PC-3 (cell line): Measurements from ENCODE around the gene GNAI2. TPM values are rescaled to one million over a fixed set of nuclear protein-coding genes. Genes with fewer than 3 reads are reported as not detected.
"Not testable (repeated sequence)": the region's sequence is repeated elsewhere in the genome, so short reads cannot be mapped to it uniquely, and the experiment has no call there.

Experiments
- ATAC-seq: fragments of 200-7000 bp; cut with Tn5 transposase; 2 replicates; pipeline ENCODE4 v1.9.1; 2020; ENCODE audit warnings: mild to moderate bottlenecking, moderate library complexity
- BruUV-seq: library from RNA; stranded (reverse); fragments of 400-500 nt; replicated peaks from 2 replicates; lab custom pipeline; 2021; lab: Mats Ljungman, UMichigan
- CTCF ChIA-PET: fragments of 300-600 bp; sonication (Branson Sonifier 250); formaldehyde crosslinking; loops from one replicate; lab custom pipeline; 2022; ENCODE audit warnings: antibody characterized with exemption; lab: Charles Lee
- POLR2A ChIA-PET: fragments of 300-600 bp; sonication (Branson Sonifier 250); formaldehyde crosslinking; loops from one replicate; lab custom pipeline; 2022; ENCODE audit warnings: antibody characterized with exemption; ENCODE audit not compliant: unreplicated experiment; lab: Charles Lee
- DNase-seq: peaks from one replicate; pipeline ENCODE4 v3.0.0-alpha.2; 2015
- H2AFZ ChIP-seq: fragments of 300-600 bp; sonication (generic); 2 replicates; pipeline ENCODE4 v1.6.0; 2016; ENCODE audit warnings: antibody characterized with exemption, low read length
- H3F3A ChIP-seq: fragments of 300-600 bp; sonication (generic); one replicate; pipeline ENCODE4 v1.6.0; 2017; ENCODE audit warnings: antibody characterized with exemption, low read length, control low read depth, mild to moderate bottlenecking; ENCODE audit not compliant: unreplicated experiment
- H3K27ac ChIP-seq: fragments of 300-600 bp; sonication (generic); 2 replicates; pipeline ENCODE4 v1.5.1; 2016; ENCODE audit warnings: mild to moderate bottlenecking, low read length
- H3K27me3 ChIP-seq: fragments of 300-600 bp; sonication (generic); 2 replicates; pipeline ENCODE4 v1.6.1; 2016; ENCODE audit warnings: low read length, mixed read lengths
- H3K36me3 ChIP-seq: fragments of 300-600 bp; sonication (generic); 2 replicates; pipeline ENCODE4 v1.6.1; 2016; ENCODE audit warnings: low read depth, mixed run types, low read length, mixed read lengths
- H3K4me1 ChIP-seq: fragments of 300-600 bp; sonication (generic); 2 replicates; pipeline ENCODE4 v1.5.1; 2016; ENCODE audit warnings: low read length; ENCODE audit not compliant: insufficient read depth
- H3K4me2 ChIP-seq: fragments of 300-600 bp; sonication (generic); 2 replicates; pipeline ENCODE4 v1.6.0; 2016; ENCODE audit warnings: low read length
- H3K4me3 ChIP-seq: fragments of 300-600 bp; sonication (generic); 2 replicates; pipeline ENCODE4 v1.5.1; 2016; ENCODE audit warnings: mild to moderate bottlenecking, low read length, mixed read lengths
- H3K79me2 ChIP-seq: fragments of 300-600 bp; sonication (generic); 2 replicates; pipeline ENCODE4 v1.6.1; 2017; ENCODE audit warnings: low read length, mixed read lengths
- H3K9ac ChIP-seq: fragments of 300-600 bp; sonication (generic); 2 replicates; pipeline ENCODE4 v1.6.0; 2016; ENCODE audit warnings: mild to moderate bottlenecking, low read length
- H3K9me2 ChIP-seq: fragments of 300-600 bp; sonication (generic); replicated peaks from 2 replicates; pipeline ENCODE4 v1.6.1; 2016; ENCODE audit warnings: mixed run types, low read length, mixed read lengths
- H3K9me3 ChIP-seq: fragments of 300-600 bp; sonication (generic); 2 replicates; pipeline ENCODE4 v1.6.1; 2016; ENCODE audit warnings: low read length, mixed read lengths
- H4K20me1 ChIP-seq: fragments of 300-600 bp; sonication (generic); 2 replicates; pipeline ENCODE4 v1.6.1; 2016; ENCODE audit warnings: low read length, mixed read lengths
- EZH2 ChIP-seq: fragments of 300-600 bp; sonication (generic); IDR thresholded peaks from one replicate; pipeline ENCODE4 v1.6.1; 2017; ENCODE audit warnings: antibody characterized with exemption, mild to moderate bottlenecking, low read length; ENCODE audit not compliant: unreplicated experiment
- EZH2phosphoT487 ChIP-seq: fragments of 300-600 bp; sonication (generic); IDR thresholded peaks from 2 replicates; pipeline ENCODE4 v1.6.1; 2018; ENCODE audit warnings: mild to moderate bottlenecking, antibody characterized with exemption, low read length, borderline replicate concordance
- intact Hi-C: fragments of 100-400 bp; cut with micrococcal nuclease; formaldehyde crosslinking; loops from 2 replicates; pipeline ENCODE4 v1.9.0; 2023
- total RNA-seq: library from RNA; depleted of rRNA; stranded (reverse); fragments of >200 nt; gene quantifications from 2 replicates; pipeline ENCODE4 v1.2.3, GENCODE V29; 2014
- TF ChIP-seq, protein P1 (sequence below): fragments of 300-600 bp; sonication (generic); conservative IDR thresholded peaks from 2 replicates; pipeline ENCODE4 v1.5.1; 2017; ENCODE audit warnings: antibody characterized with exemption, low read depth, mild to moderate bottlenecking, low read length

The GNAI2 gene
- total RNA-seq, 1 experiment from 2014 or later: 221 TPM

DNA sequence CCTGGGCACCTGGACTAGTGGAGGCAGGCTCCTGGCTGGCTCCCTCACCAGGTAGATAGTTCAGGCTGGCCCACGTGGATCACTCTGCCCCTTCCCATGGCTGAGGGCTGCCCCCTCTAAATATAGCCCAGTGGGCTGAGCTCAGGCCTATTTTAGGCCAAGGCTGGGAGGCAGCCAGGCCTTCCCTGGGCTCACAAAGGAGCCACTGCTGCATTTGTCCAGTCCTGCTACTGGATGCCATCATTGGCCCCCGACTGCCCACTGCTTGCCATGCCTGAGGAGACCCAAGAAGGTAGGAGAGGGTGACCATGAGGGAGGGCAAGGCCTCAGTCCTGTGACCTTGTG, 42.8 kb downstream of the GNAI2 start, which contains the start of gene LSMEM2:
Gene LSMEM2 (plus strand): TSS at position 208 of the 345 bp plus-strand sequence. CDS start 27 bp downstream, at position 235.
- Histone ChIP-seq H3K9ac (no peak within 1 kb of the TSS), H3K9me3 (no peaks in the 10 kb centered on the region), H3K4me2 (no peak within 1 kb of the TSS), H3K4me3 (no peak within 1 kb of the TSS), H3K4me1 (no peaks in the 10 kb centered on the region), H3K36me3 (no peaks in the 10 kb centered on the region), H2AFZ (no peak within 1 kb of the TSS), H3K79me2 (no peaks in the 10 kb centered on the region), H3K9me2 (no peaks in the 10 kb centered on the region), H3F3A (no peaks in the 10 kb centered on the region), H3K27me3 (no peaks in the 10 kb centered on the region), H3K27ac (no peak within 1 kb of the TSS), H4K20me1 (no peaks in the 10 kb centered on the region)
- intact Hi-C loops: no loop called here
- no peak for ATAC-seq
- POLR2A ChIA-PET: no interaction called here
- no TSS peak for BruUV-seq
- no peak for TF ChIP-seq EZH2phosphoT487
- TF ChIP-seq, protein P1, sequence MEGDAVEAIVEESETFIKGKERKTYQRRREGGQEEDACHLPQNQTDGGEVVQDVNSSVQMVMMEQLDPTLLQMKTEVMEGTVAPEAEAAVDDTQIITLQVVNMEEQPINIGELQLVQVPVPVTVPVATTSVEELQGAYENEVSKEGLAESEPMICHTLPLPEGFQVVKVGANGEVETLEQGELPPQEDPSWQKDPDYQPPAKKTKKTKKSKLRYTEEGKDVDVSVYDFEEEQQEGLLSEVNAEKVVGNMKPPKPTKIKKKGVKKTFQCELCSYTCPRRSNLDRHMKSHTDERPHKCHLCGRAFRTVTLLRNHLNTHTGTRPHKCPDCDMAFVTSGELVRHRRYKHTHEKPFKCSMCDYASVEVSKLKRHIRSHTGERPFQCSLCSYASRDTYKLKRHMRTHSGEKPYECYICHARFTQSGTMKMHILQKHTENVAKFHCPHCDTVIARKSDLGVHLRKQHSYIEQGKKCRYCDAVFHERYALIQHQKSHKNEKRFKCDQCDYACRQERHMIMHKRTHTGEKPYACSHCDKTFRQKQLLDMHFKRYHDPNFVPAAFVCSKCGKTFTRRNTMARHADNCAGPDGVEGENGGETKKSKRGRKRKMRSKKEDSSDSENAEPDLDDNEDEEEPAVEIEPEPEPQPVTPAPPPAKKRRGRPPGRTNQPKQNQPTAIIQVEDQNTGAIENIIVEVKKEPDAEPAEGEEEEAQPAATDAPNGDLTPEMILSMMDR: no peak
- TF ChIP-seq EZH2: no peak
- CTCF ChIA-PET: no interaction called here
- no peak for DNase-seq

DNA sequence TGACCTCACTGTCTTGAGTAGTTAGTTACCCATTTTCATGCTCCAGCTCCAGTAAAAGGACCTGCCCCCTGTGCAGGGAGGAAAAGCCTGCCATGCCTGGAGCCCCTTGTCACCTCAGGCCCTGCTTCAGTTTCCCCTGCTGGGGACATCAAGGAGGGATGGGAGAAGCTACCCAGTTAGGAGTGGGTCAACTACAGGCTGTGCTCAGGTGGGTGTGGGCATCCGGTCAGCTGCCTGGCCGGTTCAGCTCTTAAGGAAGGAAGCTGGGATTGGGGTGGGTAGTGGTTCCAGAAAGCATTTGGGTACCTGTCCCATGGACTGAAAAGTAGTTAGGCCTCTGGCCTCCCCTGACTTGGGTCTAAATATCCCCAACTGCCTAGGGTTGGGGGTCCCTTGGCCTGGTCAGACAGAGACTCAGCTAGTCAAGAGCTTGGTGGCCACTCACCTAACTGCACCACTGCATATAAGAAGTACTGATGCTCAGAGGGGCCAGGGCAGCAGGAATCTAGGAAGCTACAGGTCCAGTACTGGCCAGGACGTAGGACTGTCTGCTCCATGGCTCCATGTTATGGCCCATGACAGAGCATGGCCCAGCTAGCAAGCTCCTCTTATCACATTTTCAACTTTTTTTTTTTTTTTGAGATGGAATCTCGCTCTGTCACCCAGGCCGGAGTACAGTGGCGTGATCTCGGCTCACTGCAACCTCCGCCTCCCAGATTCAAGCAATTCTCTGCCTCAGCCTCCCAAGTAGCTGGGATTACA, 43.4 kb downstream of the GNAI2 start:
- BruUV-seq: no TSS peak
- H3K27ac ChIP-seq: no peak overlapping the region
- DNase-seq (no peak), ATAC-seq (no peak)
- H3K27me3 ChIP-seq: no peaks in the 10 kb centered on the region
- no peak overlapping the region for H2AFZ ChIP-seq
- ChIA-PET POLR2A (no interaction called here), CTCF (interaction anchor here (0.6 kb wide), 1 partner anchor 19 kb away, joined by 4 read pairs; no protein-coding TSS in a partner anchor)
- H3K4me1 ChIP-seq: no peaks in the 10 kb centered on the region; the same call in 1 of the 2 replicates
- H3K9ac ChIP-seq: no peak overlapping the region
- no peaks in the 10 kb centered on the region for H4K20me1 ChIP-seq
- no peaks in the 10 kb centered on the region for H3K9me3 ChIP-seq
- no peaks in the 10 kb centered on the region for H3K79me2 ChIP-seq
- intact Hi-C loops: no loop called here
- TF ChIP-seq EZH2phosphoT487: no peak
- TF ChIP-seq, protein P1: no peak
- TF ChIP-seq EZH2: no peak
- H3K4me3 ChIP-seq: no peak overlapping the region
- no peaks in the 10 kb centered on the region for H3K9me2 ChIP-seq
- H3K36me3 ChIP-seq: no peaks in the 10 kb centered on the region
- no peak overlapping the region for H3K4me2 ChIP-seq
- H3F3A ChIP-seq: no peaks in the 10 kb centered on the region

DNA sequence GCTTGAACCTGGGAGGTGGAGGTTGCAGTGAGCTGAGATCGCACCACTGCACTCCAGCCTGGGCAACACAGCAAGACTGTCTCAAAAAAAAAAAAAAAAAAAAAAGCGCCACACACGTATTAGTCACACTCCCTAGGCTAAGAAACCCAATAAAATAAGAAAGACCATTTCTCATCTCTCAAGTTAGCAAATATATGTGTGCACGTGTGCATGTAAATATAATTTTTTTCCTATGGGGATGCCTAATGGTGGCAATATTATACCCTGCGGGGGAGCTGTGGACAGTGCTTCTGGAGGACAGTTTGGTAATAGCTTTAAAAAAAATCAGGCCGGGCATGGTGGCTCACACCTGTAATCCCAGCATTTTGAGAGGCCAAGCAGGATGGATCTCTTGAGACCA, 48.1 kb downstream of the GNAI2 start:
- H4K20me1 ChIP-seq, BruUV-seq, H3F3A ChIP-seq, H3K27me3 ChIP-seq, H3K4me1 ChIP-seq, H3K9ac ChIP-seq, H3K9me2 ChIP-seq, POLR2A ChIA-PET, intact Hi-C loops, H3K9me3 ChIP-seq, H3K4me2 ChIP-seq, H3K27ac ChIP-seq, H3K79me2 ChIP-seq, H2AFZ ChIP-seq, H3K4me3 ChIP-seq: not testable (repeated sequence)
- CTCF ChIA-PET: interaction anchor here (1.1 kb wide), 2 partner anchors 10 to 40 kb away, joined by 5 read pairs; no protein-coding TSS in a partner anchor
- DNase-seq (peak; percentile 55), ATAC-seq (peak; percentile 77)
- peaks cover 20% of the 10 kb centered on the region for H3K36me3 ChIP-seq
